Measurements from ENCODE around the gene INPP5J.
"Not testable (repeated sequence)": the region's sequence is repeated elsewhere in the genome, so short reads cannot be mapped to it uniquely, and the experiment has no call there.

The INPP5J gene

GRCh38 chr22:31088233-31088986 lies 34.4 kb upstream of the INPP5J start:
- no peak for DNase-seq (ENCODE audit: low spot score)

- DNase-seq (ENCODE audit: low spot score) = peak; percentile 55
These were observed 33.3 kb upstream of the INPP5J start for GRCh38 chr22:31089160-31090100.

- DNase-seq (ENCODE audit: low spot score) = no peak
These were observed 32.3 kb upstream of the INPP5J start for GRCh38 chr22:31090217-31091085.

GRCh38 chr22:31091106-31091975 lies 31.4 kb upstream of the INPP5J start:
- DNase-seq (ENCODE audit: low spot score) = no peak

- no peak for DNase-seq (ENCODE audit: low spot score)
These were observed 30.6 kb upstream of the INPP5J start for GRCh38 chr22:31092161-31092560.

GRCh38 chr22:31093086-31093850 lies 29.5 kb upstream of the INPP5J start:
- no peak for DNase-seq (ENCODE audit: low spot score)

- no peak for DNase-seq (ENCODE audit: low spot score)
These were observed 28.7 kb upstream of the INPP5J start for GRCh38 chr22:31094021-31094551.

GRCh38 chr22:31094741-31095140 lies 28.0 kb upstream of the INPP5J start:
- no peak for DNase-seq (ENCODE audit: low spot score)

GRCh38 chr22:31095637-31096249 lies 27.0 kb upstream of the INPP5J start:
- no peak for DNase-seq (ENCODE audit: low spot score)

- DNase-seq (ENCODE audit: low spot score) = no peak
These were observed 26.0 kb upstream of the INPP5J start for GRCh38 chr22:31096657-31097279.

GRCh38 chr22:31097539-31097938 lies 25.2 kb upstream of the INPP5J start:
- DNase-seq (ENCODE audit: low spot score) = not testable (repeated sequence)

- DNase-seq (ENCODE audit: low spot score) = no peak
These were observed 24.7 kb upstream of the INPP5J start for GRCh38 chr22:31097941-31098631.

GRCh38 chr22:31098632-31099110 lies 24.1 kb upstream of the INPP5J start:
- peak; percentile 41 for DNase-seq (ENCODE audit: low spot score)

GRCh38 chr22:31099386-31099785 lies 23.4 kb upstream of the INPP5J start:
- DNase-seq (ENCODE audit: low spot score) = peak; percentile 11

GRCh38 chr22:31099841-31100761 lies 22.7 kb upstream of the INPP5J start:
- DNase-seq (ENCODE audit: low spot score) = no peak

- no peak for DNase-seq (ENCODE audit: low spot score)
These were observed 21.8 kb upstream of the INPP5J start for GRCh38 chr22:31100762-31101525.
